Loucy (cell line): ENCODE measurements around the gene UBXN6.

Source experiments
- CTCF ChIP-seq: fragments of 200-600 bp; sonication (generic); conservative IDR thresholded peaks from 2 replicates; pipeline ENCODE4 v1.5.1; 2014; ENCODE audit warnings: mild to moderate bottlenecking, antibody characterized with exemption, low read length
- EZH2phosphoT487 ChIP-seq: fragments of 200-600 bp; IDR thresholded peaks from 2 replicates; pipeline ENCODE4 v1.6.1; 2018; ENCODE audit warnings: antibody characterized with exemption, mild to moderate bottlenecking, moderate library complexity, borderline replicate concordance

DNA sequence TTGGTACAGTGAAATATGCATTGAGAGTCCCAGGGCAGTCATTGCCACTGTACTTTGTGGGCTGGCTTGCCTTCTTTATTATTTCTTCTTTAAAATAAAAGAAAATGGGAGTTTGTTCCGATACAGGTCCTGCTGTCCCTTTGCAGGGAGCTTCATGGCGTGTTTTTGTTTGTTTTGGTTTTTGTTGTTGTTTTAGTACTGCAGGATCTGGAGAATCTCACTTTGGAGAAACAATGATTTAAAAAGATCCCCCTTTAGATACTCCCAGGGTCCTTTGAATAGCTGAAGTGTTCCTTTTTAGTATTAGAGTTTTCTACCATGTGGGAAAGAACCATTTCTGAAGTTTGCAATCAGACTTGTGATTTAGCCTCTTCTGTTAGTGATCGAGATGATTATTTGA, 44.0 kb downstream of the UBXN6 start:
- TF ChIP-seq CTCF, result no peak
- TF ChIP-seq EZH2phosphoT487, result no peak
